Hematopoietic multipotent progenitor cell treated with erythropoietin and hydrocortisone succinate and interleukin-3 and kit ligand, for 8 days (in vitro differentiated cells): ENCODE results near the gene PTPMT1.
A peak's percentile ranks its signal among the peaks of the same experiment; 100 is the strongest.
"Not testable (repeated sequence)": the region's sequence is repeated elsewhere in the genome, so short reads cannot be mapped to it uniquely, and the experiment has no call there.

ENCODE experiments used
- DNase-seq: peaks from one replicate; pipeline ENCODE4 v3.0.0-alpha.2; 2015

PTPMT1 gene, protein sequence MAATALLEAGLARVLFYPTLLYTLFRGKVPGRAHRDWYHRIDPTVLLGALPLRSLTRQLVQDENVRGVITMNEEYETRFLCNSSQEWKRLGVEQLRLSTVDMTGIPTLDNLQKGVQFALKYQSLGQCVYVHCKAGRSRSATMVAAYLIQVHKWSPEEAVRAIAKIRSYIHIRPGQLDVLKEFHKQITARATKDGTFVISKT

GRCh38 chr11:47565340-47566148, at the start of gene PTPMT1:
PTPMT1 (plus strand) TSS chr11:47565599; CDS start chr11:47565623, 24 bp downstream.
- peak; percentile 76 for DNase-seq

- DNase-seq = no peak
These were observed 49.2 kb upstream of the PTPMT1 start for GRCh38 chr11:47516155-47516554.

DNA sequence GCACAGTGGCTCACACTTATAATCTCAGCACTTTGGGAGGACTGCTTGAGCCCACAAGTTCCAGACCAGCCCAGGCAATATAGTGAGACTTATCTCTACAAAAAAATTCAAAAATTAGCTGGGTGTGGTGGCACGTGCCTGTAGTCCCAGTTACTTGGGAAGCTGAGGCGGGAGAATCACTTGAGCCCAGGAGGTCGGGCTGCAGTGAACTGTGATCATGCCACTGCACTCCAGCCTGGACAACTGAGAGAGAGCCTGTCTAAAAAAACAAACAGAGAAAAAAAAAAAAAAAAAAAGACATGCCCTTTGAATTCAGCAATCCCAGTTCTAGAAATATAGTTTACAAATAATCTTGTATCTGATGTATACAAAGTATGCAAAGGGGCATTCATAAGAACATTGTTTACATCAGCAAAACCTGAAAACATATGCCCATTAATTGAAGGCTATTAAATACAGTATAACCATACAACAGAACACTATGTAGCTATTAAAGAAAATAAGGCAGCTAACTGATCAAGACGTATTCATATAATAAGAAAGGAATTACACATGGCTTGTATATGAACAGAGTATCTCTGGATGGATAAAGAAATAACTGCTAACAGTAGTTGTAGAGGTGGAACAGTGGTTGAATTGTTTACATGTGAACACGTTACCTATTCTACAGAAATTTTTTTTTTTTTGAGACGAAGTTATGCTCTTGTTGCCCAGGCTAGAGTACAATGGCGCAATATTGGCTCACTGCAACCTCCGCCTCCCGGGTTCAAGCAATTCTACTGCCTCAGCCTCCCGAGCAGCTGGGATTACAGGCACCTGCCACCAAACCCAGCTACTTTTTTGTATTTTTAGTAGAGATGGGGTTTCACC, 48.2 kb upstream of the PTPMT1 start:
- DNase-seq = no peak

GRCh38 chr11:47518212-47518964, 47.0 kb upstream of the PTPMT1 start:
- DNase-seq = peak; percentile 39

DNA sequence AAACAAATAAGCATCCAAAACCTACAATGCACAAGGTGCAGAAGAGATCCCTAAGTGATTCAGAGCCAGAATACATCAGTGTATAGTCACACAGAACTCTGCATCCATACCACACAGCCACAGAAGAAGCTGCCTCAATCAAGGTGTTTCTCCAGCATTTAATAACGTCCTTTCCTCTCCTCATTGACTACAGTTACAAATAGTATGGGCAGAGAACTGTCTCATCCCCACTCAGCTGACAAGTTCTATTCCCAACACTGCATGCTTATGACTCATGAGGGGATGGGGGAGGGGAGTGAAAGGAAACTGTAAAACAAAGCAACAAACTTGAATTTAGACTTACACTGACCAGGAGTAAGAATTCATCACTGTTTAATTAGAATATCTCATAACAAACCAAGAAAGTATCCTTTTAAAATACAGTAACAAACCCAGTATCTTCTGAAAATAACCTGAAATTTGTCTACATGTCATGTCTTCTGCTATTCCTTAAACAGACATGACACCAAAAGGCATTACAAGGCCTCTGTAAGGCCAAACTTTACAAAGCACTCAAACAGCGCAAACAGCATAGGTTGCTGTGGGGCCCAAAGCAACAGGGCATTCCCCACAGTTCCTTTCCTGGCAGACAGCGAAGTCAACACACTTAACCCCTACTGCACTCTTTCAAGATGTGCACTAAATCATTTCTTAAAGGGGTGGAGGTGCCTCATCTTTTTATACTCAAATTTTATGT, 41.7 kb upstream of the PTPMT1 start:
- DNase-seq = no peak

GRCh38 chr11:47524291-47524874, 41.0 kb upstream of the PTPMT1 start:
- DNase-seq = no peak

- DNase-seq = not testable (repeated sequence)
These were observed 39.4 kb upstream of the PTPMT1 start for GRCh38 chr11:47526032-47526431.

- DNase-seq = no peak
These were observed 38.2 kb upstream of the PTPMT1 start for GRCh38 chr11:47527186-47527585.

DNA sequence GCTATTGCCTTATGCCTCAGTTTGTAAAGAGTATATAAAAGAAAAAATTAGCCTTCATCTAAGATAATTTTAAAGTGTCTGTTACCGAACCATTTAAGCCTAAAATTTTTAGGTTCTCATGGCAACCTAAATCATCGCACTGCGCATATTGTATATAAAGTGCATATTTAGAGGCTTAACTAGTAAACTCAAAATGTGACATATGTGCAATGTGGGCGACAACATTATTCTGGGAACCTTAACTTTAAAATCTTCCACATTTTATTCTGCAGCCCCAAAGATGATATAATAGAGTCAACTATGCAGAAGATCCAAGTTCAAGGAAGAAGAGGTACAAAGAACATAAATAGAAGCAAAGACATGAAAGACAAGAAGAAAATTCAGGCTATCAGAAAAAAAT, 35.4 kb upstream of the PTPMT1 start:
- no peak for DNase-seq

DNA sequence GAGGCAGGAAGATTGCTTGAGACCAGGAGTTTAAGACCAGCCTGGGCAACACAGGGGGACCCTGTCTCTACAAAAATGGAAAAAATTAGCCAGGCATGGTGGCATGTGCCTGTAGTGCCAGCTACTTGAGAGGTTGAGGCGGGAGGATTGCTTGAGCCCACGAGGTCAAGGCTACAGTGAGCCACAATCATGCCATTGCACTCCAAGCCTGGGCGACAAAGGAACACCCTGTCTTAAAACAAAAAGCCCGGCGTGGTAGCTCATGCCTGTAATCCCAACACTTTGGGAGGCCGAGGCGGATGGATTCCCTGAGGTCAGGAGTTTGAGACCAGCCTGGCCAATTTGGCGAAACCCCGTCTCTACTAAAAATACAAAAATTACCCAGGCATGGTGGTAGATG, 34.7 kb upstream of the PTPMT1 start:
- DNase-seq = not testable (repeated sequence)

GRCh38 chr11:47531666-47532065, 33.7 kb upstream of the PTPMT1 start:
- no peak for DNase-seq

GRCh38 chr11:47532597-47533213, 32.7 kb upstream of the PTPMT1 start:
- DNase-seq = no peak

DNA sequence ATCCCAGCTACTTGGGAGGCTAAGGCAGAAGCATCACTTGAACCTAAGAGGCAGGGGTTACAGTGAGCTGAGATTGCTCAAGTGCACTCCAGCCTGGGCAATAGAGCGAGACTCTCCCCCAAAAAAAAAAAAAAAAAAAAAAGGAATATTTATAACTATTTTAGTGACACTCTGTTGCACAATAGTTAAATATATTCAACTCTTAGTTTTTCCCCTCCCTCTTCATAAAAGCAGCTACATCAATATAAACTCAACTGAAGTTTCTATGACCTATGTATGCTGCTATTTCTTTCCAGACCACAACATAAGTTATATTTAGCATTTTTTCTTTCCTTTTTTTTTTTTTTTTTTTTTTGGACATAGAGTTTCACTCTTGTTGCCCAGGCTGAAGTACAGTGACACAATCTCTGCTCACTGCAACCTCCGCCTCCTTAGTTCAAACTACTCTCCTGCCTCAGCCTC, 31.7 kb upstream of the PTPMT1 start:
- DNase-seq = no peak

DNA sequence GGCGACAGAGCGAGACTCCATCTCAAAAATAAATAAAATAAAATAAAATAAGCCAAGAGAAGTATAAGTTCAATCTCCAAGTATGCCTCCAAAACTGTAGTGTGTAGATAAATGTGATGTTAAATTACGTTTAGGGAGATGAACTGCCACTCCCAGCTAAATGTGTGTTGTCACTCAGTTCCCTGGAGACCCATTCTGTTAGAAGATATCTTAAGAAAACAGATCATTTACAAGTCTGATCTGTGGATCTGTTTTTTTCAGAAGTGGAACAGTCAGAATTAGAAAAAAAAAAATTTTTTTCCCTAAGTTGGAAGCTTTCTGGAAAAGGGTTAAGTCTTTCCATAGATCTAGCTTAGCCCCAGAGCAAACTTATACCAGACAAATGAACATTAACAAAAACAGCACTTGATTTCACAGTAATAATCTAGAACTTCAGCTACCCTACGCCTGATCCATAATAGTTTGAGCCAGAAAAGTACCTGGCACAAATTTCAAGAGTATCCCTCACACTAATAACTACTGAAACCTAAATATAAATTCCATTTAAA, 30.6 kb upstream of the PTPMT1 start:
- peak; percentile 61 for DNase-seq

DNA sequence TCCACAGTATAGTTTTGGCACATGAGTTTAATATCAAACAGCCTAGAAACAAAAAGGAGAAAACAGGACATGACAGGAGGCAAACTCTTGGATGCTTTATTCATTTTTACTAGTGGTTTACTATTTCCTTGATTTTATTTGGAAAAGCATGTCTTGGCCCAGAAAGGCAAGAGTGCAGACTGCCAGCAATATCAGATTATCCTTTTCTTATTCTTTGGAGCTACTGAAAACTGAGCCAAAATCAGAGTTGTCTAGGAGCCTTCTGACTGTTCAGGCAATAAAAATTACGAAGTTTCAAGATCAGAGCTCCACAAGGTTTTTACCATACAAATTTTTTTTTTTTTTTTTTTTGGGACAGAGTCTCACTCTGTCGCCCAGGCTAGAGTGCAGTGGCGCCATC, 28.5 kb upstream of the PTPMT1 start:
- DNase-seq = no peak

DNA sequence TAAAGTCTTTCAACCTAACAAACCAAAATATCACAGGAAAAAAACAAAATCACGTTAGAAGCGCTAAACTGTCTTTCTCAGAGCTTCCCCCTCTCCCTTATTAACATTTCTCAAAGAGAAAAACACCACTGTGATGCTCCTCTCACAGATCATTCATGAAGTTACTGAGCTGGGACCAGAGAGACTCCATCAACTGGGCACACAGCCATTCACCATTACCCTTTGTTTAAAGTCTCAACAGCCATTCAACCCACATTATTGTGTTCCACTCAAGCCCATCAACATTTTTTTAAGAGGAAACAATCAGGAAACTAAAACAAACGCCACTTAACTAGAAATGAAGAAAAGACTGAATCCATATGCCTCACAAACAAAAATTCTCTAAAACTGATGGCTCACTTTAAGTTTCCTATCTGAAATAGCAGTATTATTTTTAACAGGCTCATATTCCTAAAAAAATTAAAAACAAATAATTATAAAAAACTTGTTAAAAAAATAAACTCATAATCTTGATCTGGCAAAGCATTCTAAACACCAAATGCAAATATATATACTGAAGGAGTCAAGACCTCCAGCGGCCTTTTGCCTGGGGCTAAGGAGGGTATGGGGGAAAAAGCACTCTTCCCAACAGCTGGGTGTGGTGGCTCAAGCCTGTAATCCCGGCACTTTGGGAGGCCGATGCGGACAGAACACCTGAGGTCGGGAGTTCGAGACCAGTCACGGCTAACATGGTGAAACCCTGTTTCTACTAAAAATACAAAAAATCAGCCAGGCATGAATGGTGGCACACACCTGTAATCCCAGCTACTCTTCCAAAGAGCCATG, 26.4 kb upstream of the PTPMT1 start:
- DNase-seq = no peak

- DNase-seq = no peak
These were observed 25.7 kb upstream of the PTPMT1 start for GRCh38 chr11:47539681-47540039.

DNA sequence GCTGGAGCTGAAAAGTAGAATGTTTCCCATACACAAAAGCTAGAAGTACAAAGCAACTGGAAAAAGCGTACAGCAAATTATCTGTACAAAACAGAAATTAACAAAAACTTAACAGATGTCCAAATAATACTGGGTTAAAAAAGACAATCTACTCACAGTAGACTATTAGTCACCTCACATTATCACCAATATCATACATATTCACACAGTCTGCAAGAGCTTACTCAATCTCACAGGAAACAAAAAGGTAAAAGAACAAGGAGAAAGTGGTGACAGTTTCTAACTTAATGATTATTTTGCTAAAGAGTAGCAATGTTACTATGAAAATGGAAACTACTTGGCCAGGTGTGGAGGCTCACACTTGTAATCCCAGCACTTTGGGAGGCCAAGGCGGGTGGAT, 24.3 kb upstream of the PTPMT1 start:
- DNase-seq = no peak

GRCh38 chr11:47545298-47545697, 20.1 kb upstream of the PTPMT1 start:
- no peak for DNase-seq

DNA sequence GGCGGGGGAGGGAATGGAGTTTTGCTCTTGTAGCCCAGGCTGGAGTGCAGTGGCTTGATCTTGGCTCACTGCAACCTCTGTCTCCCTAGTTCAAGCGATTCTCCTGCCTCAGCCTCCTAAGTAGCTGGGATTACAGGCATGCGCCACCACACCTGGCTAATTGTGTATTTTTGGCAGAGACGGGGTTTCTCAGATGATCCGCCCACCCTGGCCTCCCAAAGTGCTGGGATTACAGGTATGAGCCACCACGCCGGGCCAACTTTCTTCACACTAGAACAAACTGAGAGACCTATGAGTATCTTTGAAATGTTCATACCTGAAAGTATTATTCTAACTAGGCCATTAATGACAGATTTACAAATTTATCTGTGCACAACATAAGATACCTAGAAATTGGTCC, 19.1 kb upstream of the PTPMT1 start:
- not testable (repeated sequence) for DNase-seq
